Adipocyte (in vitro differentiated cells): ENCODE data around the gene UVSSA.
"Not testable (repeated sequence)": the region's sequence is repeated elsewhere in the genome, so short reads cannot be mapped to it uniquely, and the experiment has no call there.

ENCODE experiments used
- DNase-seq: peaks from one replicate; pipeline ENCODE4 v3.0.0-alpha.2; 2015; ENCODE audit warnings: low read depth
- H3K27me3 ChIP-seq: replicated peaks from 2 replicates; pipeline ENCODE4 v1.7.0; 2013; ENCODE audit warnings: mild to moderate bottlenecking, low read length, moderate library complexity; ENCODE audit not compliant: control insufficient read depth, insufficient read depth
- H3K36me3 ChIP-seq: 2 replicates; pipeline ENCODE4 v1.7.0; 2013; ENCODE audit warnings: low read length, mild to moderate bottlenecking, moderate library complexity; ENCODE audit not compliant: control insufficient read depth, insufficient read depth, severe bottlenecking
- H3K4me1 ChIP-seq: 2 replicates; pipeline ENCODE4 v1.7.0; 2013; ENCODE audit warnings: mild to moderate bottlenecking, low read length, moderate library complexity; ENCODE audit not compliant: control insufficient read depth, insufficient read depth
- H3K4me3 ChIP-seq: 2 replicates; pipeline ENCODE4 v1.7.0; 2013; ENCODE audit warnings: mild to moderate bottlenecking, low read length, moderate library complexity
- H3K9ac ChIP-seq: 2 replicates; pipeline ENCODE4 v1.7.0; 2013; ENCODE audit warnings: mild to moderate bottlenecking, low read length, moderate library complexity
- H3K9me3 ChIP-seq: 2 replicates; pipeline ENCODE4 v1.7.0; 2013; ENCODE audit warnings: mild to moderate bottlenecking, low read length, moderate library complexity; ENCODE audit not compliant: control insufficient read depth

UVSSA gene

GRCh38 chr4:1327526-1328266 is 19.3 kb upstream of the UVSSA start:
- peaks cover 69% of the 10 kb centered on the region for H3K36me3 ChIP-seq
- DNase-seq, result no peak
- H3K9me3 ChIP-seq, result no peaks in the 10 kb centered on the region
- peaks cover 5% of the 10 kb centered on the region for H3K4me1 ChIP-seq
- H3K27me3 ChIP-seq, result no peaks in the 10 kb centered on the region
- no peak overlapping the region for H3K4me3 ChIP-seq
- no peak overlapping the region for H3K9ac ChIP-seq

DNA sequence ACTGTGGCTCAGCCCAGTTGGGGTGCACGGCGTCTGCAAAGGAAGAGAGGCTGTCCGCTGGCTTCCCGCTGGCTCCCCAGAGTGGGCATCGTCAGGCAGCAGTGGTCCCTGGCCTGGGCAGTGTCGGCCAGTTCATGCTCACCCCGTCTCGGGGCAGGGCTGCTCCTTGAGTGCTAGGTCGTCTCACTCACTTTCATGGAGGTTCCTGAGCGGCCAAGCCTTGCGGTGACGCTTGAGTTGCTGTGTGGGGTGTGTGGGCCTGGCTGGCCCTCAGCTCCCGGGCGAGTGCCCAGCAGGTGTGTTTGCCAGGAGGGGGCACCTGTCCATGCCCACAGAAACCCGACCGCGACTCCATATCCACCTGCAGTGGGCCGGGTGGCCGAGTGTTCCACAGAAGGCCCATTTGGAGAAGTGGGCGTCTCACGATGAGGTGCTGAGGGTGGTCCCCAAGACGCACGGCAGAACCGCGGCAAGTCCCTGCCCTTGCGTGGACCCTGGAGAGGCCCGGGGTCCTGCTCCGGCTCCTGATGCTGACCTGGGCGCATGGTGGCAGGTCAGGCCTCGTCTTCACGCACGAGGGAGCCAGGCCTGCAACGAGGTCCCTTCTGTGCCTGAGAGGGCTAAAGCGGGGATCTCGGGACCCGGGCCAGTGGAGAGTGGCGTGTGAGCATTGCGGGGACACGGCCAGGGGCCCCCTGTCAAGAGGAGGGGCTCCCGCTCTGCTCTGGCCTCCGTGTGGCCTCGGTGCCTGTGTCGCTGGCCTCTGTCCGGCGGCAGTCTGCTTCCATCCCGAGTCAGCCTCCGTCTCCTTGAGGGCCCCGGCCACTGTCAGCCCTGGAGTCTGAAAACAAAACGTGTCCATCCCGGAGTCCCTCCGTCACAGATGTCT is 18.5 kb upstream of the UVSSA start:
- Histone ChIP-seq H3K27me3 (no peaks in the 10 kb centered on the region), H3K9ac (no peak overlapping the region), H3K4me3 (no peak overlapping the region), H3K9me3 (no peaks in the 10 kb centered on the region), H3K36me3 (peaks cover 72% of the 10 kb centered on the region), H3K4me1 (peaks cover under 1% of the 10 kb centered on the region)
- DNase-seq, result no peak

DNA sequence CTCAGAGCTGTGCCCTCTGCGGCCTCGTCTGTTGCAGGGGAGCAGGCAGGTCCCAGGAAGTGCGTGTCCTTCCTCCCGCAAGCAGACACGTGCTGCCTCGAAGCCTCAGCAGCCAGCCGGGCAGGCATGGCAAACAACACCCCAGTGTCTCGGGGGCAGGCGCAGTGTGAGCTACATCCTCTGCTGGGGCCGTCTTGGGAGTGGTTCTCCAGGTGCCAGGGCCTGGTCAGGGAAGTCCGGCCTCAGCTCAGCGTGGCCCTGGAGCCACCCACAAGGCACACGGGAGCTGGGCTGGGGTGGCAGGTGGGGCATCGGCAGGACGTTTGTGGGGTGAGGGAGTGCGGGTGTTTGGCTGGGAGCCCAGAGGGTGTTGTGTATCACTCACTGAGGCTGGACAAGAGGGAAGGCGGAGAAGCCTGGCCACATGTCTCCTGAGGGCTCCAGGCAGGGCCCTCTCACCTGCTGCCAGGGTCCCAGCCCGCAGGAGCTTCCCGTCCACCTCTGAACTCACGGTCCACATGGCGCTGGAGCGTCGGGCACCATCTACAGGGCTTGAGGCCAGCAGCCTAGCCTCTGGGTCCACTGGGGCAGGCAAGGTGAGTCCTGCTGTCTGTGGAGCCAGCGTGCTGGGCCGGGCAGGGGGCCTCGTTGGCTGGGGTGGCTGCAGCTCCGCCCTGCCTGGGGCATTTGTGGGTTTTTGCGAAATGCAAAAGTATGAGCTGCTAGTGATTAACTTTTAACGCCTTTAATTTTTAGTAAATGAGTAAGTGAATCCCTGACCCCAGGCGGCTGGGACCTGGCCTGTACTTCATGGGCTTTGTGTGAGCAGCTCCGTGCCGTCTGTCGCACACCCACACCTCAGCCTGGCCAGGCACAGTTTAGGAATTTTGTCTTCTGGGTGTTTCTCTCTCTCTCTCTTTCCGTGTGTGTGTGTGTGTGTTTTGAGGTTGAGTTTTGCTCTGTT is 17.3 kb upstream of the UVSSA start:
- Histone ChIP-seq H3K27me3 (no peaks in the 10 kb centered on the region), H3K9ac (no peak overlapping the region), H3K9me3 (no peaks in the 10 kb centered on the region), H3K4me1 (no peaks in the 10 kb centered on the region), H3K36me3 (peaks cover 75% of the 10 kb centered on the region), H3K4me3 (no peak overlapping the region)
- DNase-seq, result no peak

GRCh38 chr4:1330761-1331590 is 16.0 kb upstream of the UVSSA start:
- no peak for DNase-seq
- Histone ChIP-seq H3K9ac (no peak overlapping the region), H3K4me1 (no peaks in the 10 kb centered on the region), H3K27me3 (no peaks in the 10 kb centered on the region), H3K9me3 (peaks cover 6% of the 10 kb centered on the region), H3K36me3 (peaks cover 69% of the 10 kb centered on the region), H3K4me3 (no peak overlapping the region)

DNA sequence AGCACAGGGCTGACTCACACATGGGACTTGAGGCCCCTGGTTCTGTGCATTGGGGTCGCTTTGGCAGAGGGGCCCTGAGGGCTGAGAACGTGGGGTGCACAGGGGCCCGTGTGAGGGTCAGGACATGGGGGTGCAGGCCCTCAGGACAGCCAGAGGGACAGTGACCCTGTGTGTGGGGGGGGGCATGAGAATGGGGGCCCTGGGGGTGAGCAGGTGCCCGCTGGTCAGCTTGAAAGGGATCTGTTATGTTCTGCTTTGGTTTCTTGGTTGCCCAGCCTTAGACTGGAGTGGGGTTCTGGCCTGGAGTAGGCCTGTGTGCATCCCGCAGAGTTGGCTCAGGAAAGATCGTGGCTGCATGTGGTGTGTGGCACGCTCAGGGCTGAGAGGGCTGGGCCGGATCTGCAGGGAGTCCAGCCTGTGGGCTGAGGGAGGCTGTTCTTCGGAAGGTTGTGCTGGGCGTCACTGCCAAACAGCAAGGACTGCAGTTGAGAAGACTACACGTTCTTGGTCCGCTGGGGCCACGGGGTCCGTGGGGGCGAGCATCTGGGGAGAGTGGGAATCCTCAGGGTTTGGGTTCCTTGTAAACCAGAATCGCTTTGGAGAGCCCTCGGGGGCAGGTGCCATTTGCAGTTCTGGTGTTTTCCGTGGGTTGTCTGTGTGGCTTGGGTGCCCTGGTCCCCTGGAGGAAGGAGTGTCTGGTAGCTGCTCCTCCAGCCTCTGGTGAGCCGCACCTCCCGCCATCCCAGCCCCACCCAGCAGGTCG is 15.2 kb upstream of the UVSSA start:
- no peak overlapping the region for H3K4me3 ChIP-seq
- no peaks in the 10 kb centered on the region for H3K4me1 ChIP-seq
- DNase-seq, result no peak
- H3K9me3 ChIP-seq, result peaks cover 14% of the 10 kb centered on the region
- no peak overlapping the region for H3K9ac ChIP-seq
- peaks cover 67% of the 10 kb centered on the region for H3K36me3 ChIP-seq
- H3K27me3 ChIP-seq, result no peaks in the 10 kb centered on the region

GRCh38 chr4:1332686-1333085 is 14.3 kb upstream of the UVSSA start:
- H3K4me1 ChIP-seq, result no peaks in the 10 kb centered on the region
- H3K4me3 ChIP-seq, result no peak overlapping the region
- peaks cover 67% of the 10 kb centered on the region for H3K36me3 ChIP-seq
- H3K27me3 ChIP-seq, result no peaks in the 10 kb centered on the region
- DNase-seq, result no peak
- no peak overlapping the region for H3K9ac ChIP-seq
- H3K9me3 ChIP-seq, result peaks cover 16% of the 10 kb centered on the region

GRCh38 chr4:1333256-1333655 is 13.8 kb upstream of the UVSSA start:
- DNase-seq, result no peak
- H3K4me1 ChIP-seq, result no peaks in the 10 kb centered on the region
- H3K9ac ChIP-seq, result no peak overlapping the region
- H3K27me3 ChIP-seq, result no peaks in the 10 kb centered on the region
- H3K4me3 ChIP-seq, result no peak overlapping the region
- H3K9me3 ChIP-seq, result peaks cover 16% of the 10 kb centered on the region
- peaks cover 67% of the 10 kb centered on the region for H3K36me3 ChIP-seq

- H3K4me1 ChIP-seq, DNase-seq, H3K9ac ChIP-seq, H3K4me3 ChIP-seq, H3K27me3 ChIP-seq: not testable (repeated sequence)
- peaks cover 66% of the 10 kb centered on the region for H3K36me3 ChIP-seq
- H3K9me3 ChIP-seq, result peaks cover 16% of the 10 kb centered on the region
These were observed 13.0 kb upstream of the UVSSA start for GRCh38 chr4:1333851-1334578.

DNA sequence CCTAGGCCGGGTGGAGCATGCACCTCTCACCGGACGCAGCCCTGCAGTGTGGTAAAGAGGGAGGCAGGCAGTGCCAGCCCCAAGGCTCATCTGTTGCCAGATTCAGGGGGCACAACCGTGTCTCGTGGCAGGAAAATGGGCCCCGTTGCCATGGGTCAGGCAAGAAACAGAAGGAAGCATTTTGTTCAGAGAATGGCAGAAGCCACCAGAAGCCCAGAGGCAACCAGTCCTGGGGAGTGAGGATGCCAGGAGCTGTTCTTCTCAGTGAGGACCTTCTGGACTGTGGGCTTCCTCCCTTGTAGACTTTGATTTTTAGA is 12.5 kb upstream of the UVSSA start:
- no peak for DNase-seq
- peaks cover 66% of the 10 kb centered on the region for H3K36me3 ChIP-seq
- no peak overlapping the region for H3K9ac ChIP-seq
- H3K4me3 ChIP-seq, result no peak overlapping the region
- no peaks in the 10 kb centered on the region for H3K4me1 ChIP-seq
- peaks cover 16% of the 10 kb centered on the region for H3K9me3 ChIP-seq
- no peaks in the 10 kb centered on the region for H3K27me3 ChIP-seq
